NCI-H2081 treated with DMSO at 0.1 percent for 48 hours (cell line): Measurements from ENCODE around the gene MIEF1.

ENCODE experiments used
- DNase-seq: peaks from one replicate; lab custom pipeline; 2025; lab: John Stamatoyannopoulos, UW

The MIEF1 gene

DNA sequence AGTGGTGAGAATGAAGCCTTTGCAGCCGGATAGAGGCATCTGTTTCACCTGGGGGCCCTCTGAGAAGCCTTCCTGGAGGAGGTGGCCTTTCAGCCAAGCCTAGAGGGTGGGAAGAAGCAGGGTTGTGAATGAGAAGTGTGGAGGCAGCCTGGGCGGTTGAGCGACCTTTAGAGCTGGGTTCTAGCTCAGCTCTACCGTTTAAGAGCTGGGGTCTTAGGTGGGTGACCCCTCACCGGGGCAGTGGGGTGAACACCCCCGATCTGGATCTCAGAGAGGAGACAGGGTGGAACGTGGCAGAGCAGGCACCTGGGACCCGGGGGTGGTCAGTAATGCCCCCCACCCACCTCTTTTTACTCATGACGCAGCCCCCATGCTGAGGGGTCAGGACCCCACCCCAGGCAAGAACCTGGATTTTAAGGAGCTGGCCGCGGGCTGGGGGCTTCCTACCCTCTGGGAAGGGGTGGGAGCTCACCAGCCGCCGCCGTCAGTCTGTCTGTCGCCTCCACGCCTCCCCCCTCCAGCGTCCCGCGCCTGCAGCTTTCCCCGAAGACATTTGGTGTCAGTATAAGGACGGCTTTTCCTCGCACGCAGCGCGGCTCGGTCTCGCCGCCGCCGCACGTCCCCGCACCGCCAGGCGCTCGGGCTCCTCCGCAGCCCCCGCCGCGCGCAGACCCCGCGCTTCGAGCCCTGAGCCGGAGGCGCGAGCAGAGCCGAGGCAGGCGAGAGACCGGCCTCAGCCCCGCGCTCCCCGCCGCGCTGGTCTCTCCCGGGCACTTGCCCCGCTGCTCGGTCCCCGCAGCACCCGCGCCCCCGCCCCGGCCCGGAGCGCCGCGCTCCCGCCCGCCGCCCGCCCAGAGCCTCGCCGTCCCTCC, 55.1 kb downstream of the MIEF1 start:
- DNase-seq, result no peak

DNA sequence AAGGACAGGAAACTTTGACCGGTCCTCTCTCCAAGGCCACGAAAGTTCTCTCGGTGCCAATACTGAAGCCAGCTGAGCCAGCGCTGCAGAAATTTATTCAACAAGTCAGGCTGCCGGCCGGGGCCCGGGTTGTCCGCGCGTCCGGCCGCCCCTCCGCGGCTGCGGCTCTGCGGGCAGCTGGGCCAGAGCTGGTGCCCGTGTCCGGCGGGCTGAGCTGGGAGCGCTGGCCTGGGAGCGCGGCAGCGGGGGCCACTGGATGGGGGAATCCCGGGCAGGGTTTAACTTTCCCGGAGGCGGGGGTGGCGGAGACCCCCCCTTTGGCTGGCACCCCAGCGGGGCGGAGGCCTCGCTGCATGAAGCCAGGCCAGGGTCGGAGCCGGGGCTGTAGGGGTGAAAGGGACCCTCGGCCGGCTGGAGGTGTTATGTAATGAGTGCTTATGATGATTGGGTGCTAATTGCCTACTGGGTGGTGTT, 56.2 kb downstream of the MIEF1 start:
- DNase-seq, result no peak

DNA sequence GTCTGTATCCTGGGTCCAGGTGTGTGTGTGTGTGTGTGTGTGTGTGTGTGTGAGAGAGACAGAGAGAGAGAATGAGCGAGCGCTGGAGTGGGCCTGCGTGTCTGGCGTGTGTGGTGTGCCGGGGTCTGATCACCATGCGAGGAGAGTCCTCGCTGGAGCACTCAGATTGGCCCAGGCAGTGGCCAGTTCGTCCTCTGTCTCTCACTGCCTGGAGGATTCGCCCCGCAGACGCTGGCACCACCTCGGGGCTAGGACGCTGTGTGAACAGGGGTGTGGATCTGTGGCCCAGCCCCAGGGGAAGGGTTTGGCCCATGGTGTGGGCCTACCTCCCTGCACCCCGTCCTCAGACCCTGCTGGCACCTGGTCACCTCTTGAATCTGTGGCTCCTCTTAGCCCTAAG, 56.9 kb downstream of the MIEF1 start:
- DNase-seq, result no peak

DNA sequence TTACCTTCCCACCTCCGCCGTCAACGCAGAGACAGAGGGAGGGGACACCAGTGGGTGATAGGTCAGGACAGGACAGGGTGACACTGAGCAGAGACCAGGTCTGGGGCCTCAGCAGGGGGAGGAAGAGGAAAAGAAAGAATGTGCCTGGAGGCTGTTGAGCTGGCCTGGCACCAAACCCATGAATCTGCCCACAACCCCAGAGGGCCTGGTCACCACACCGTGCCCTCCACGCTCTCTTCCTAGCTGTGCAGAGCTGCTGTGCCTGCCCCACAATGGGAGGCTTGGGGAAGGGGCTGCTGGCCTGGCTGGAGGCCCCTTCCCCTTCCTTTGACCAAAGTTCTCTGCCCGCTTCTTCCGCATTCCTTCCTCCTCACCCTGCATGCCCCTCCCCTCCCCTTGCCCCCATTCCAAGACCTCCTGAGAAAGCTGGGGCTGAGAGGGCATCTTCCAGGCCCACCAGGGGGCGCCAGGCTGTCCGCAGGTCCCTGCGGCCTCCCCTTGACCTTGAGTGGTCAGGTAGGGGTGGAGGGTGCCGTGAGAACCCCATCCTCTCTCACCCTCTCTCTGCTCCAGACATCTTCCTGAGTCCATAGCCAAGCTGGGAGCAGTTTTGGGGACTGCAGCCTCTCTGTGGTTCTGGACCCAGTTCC, 57.5 kb downstream of the MIEF1 start:
- no peak for DNase-seq

DNA sequence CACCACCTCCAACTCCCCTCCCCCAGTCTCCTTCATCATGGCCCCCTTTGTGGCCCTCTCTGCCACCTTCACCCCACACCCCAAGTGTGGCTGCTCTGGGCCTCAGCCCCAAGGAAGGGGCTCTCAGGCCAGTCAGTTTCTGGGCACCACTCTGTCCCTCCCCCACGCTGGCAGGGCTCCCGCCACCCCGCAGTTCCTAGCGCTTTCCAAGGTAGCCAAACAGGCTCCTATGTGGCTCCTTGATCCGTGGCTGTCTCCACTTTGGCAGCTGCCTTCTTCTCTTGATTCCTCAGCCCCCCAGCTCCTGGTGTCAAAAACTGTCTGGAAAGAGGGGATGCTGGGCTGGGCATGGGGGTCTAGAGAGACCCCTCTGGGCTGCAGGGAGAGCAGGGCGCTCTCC, 58.0 kb downstream of the MIEF1 start:
- no peak for DNase-seq

DNA sequence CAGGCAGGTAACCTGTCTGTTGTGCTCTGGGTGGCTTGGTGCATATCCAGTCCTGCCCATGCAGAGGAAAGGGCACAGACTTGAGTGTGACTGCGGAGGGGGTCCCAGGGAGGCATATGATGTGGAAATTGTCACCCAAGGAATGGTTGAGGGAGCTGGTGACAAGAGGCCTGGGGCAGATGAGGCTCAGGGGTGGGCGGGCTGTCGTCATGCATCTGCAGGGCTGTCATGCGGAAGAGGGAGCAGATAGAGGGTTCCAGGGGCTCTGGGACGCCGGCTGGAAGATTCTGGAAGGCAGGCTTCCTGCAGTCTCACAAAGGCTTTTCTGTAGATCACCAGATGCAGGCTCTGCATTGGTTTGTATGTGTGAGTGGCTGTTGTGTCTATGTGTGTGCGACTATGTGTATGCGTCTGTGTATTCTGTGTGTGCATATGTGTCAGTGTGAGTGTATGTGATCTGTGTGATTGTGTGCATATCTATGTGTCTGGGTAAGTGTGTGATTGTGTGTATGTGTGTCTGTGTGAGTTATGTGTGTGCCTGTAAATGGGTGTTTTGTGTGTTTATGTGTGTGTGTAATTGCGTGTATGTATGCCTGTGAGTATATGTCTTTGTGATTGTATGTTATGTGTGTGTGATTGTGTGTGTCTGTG, 60.9 kb downstream of the MIEF1 start:
- DNase-seq, result no peak

DNA sequence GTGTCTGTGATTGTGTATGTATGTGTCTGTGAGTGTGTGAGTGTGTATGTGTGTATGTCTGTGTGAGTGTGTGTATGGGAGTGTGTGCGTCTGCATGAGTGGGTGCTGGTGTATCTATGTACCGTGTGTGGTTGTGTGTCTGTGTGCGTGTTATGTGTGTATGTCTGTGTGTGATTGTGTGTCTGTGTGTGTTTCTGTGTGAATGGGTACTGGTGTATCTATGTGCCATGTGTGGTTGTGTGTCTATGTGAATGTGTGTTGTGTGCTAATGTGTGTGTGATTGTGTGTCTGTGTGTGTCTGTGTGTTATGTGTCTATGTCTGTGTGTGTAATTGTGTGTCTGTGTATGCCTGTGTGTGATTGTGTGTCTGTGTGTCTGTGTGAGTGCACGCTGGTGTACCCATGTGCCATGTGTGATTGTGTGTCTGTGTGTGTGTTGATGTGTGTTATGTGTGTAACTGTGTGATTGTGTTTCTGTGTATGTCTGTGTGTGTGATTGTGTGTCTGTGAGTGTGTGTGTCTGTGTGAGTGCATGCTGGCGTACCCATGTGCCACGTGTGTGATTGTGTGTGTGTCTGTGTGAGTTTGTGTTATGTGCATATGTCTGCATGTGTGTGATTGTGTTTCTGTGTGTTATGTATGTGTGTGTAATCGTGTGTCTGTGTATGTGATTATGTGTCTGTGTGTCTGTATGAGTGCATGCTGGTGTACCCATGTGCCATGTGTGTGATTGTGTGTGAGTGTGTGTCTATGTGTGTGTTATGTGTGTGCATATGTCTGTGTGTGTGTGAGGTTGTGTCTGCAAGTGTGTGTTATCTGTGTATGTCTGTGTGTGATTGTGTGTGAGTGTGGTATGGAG, 61.7 kb downstream of the MIEF1 start:
- DNase-seq, result no peak

DNA sequence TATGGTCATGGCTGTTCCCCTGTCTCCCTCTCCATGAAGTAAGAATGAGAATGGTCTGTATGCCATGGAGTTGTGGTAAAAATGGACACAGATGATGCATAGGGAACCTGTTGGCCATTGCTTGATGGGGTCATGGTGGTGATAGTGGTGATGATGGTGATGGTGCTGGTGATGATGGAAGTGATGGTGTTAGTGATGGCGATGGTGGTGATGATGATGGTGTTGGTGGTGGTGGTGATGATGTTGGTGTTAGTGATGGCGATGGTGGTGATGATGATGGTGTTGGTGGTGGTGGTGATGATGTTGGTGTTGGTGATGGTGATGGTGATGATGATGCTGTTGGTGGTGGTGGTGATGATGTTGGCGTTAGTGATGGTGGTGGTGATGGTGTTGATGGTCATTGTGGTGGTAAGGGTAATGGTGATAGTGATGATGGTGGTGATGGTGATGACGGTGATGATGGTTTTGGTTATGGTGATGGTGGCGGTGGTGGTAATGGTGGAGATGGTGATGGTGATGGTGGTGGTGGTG, 63.4 kb downstream of the MIEF1 start:
- DNase-seq, result no peak

DNA sequence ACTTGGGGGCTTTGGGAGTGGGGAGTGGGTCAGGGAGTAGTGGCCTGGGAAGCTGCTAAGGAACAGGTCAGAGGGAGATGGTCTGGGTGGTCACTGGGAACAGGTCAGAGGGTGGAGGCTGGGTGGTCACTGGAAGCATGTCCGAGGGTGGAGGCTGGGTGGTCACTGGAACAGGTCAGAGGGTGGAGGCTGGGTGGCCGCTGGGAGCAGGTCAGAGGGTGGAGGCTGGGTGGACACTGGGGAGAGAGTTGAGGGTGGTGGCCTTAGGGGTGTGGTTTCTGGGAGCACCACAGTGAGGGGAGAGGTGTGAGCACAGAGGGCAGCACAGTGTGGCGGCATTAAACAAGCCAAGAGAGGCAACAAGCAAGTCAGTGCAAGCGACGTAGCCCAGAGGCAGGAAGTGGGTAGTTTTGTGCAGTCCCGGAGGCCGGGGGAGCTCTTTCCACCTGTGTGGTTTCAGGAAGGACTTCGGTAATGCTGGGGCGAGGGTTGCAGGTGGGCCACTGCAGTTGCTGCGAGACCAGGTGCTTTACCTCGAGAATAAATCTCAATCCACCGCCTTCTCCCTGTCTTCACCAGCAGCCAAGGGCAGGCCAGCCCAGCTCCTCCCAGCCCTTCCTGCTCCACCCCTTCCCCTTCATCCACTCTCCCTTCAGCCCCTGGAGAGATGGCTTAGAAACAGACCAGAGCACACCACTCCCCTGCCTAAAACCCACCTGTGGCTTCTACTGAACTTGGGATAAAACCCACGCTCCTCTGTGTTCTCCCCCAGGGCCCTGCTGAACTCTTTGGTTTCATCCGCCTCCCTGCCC, 65.3 kb downstream of the MIEF1 start:
- DNase-seq, result no peak
